Suprapubic skin (tissue), 3 donors: ENCODE results near the gene L3MBTL1.

Experiments
- POLR2AphosphoS5 ChIP-seq, 3 donors: sonication (generic); formaldehyde crosslinking; IDR thresholded peaks; one replicate each; pipeline ENCODE4 v1.6.1; 2017; ENCODE audit warnings: antibody characterized with exemption in 3 of 3
- TF ChIP-seq, protein P1 (sequence below), 2 donors: fragments of 200-600 bp in 1 of 2; fragments of 450-650 bp in 1 of 2; sonication (generic) in 1 of 2; IDR thresholded peaks; one replicate each; pipeline ENCODE4 v1.5.1; 2016 to 2019; ENCODE audit warnings: antibody characterized with exemption in 2 of 2, mild to moderate bottlenecking in 1 of 2, moderate library complexity in 1 of 2

DNA sequence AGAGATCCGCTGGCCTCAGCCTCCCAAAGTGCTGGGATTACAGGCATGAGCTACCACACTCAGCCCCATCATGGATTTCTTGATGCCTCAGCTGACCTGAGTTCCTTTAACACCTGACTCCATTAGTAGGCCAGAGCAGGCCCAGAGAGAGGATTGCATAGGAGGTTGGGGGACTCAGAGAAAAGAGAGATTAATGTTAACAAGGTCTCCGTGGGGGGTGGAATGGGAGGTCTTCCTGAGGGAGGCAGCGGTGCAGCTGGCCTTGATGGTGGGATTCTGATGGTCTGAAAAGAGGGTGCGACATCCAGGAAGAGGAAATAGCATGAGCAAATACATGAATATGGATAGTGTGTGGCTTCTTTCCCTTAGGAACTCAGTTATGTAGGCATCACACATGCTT is 61.2 kb downstream of the L3MBTL1 start:
- no peak for TF ChIP-seq POLR2AphosphoS5 (IDR thresholded peaks at IDR 0.05)
- TF ChIP-seq, protein P1, sequence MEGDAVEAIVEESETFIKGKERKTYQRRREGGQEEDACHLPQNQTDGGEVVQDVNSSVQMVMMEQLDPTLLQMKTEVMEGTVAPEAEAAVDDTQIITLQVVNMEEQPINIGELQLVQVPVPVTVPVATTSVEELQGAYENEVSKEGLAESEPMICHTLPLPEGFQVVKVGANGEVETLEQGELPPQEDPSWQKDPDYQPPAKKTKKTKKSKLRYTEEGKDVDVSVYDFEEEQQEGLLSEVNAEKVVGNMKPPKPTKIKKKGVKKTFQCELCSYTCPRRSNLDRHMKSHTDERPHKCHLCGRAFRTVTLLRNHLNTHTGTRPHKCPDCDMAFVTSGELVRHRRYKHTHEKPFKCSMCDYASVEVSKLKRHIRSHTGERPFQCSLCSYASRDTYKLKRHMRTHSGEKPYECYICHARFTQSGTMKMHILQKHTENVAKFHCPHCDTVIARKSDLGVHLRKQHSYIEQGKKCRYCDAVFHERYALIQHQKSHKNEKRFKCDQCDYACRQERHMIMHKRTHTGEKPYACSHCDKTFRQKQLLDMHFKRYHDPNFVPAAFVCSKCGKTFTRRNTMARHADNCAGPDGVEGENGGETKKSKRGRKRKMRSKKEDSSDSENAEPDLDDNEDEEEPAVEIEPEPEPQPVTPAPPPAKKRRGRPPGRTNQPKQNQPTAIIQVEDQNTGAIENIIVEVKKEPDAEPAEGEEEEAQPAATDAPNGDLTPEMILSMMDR (IDR thresholded peaks at IDR 0.05), result no peak
